Mesenchymal stem cell (in vitro differentiated cells and primary cell): ENCODE data around the gene SYNE2.
A peak's percentile ranks its signal among the peaks of the same experiment; 100 is the strongest.

Source experiments
- DNase-seq: peaks from one replicate; pipeline ENCODE4 v3.0.0-alpha.2; 2013
- H2AFZ ChIP-seq: one replicate; pipeline ENCODE4 v1.6.1; 2013; ENCODE audit warnings: low read depth, mild to moderate bottlenecking, control low read depth, inconsistent platforms, low read length, moderate library complexity
- H2AK5ac ChIP-seq: 2 replicates; pipeline ENCODE4 v1.6.1; 2013; ENCODE audit warnings: low read length, moderate library complexity, mild to moderate bottlenecking, inconsistent platforms; ENCODE audit not compliant: severe bottlenecking
- H2BK120ac ChIP-seq: one replicate; pipeline ENCODE4 v1.6.1; 2013; ENCODE audit warnings: low read depth, mild to moderate bottlenecking, inconsistent platforms, low read length, moderate library complexity
- H2BK12ac ChIP-seq, 2 experiments: one replicate each; pipeline ENCODE4 v1.6.1; 2013; ENCODE audit warnings: inconsistent platforms in 2 of 2, low read length in 2 of 2, mild to moderate bottlenecking in 2 of 2, moderate library complexity in 2 of 2, control low read depth in 1 of 2
- H2BK15ac ChIP-seq: one replicate; pipeline ENCODE4 v1.6.1; 2013; ENCODE audit warnings: mild to moderate bottlenecking, low read depth, inconsistent platforms; ENCODE audit not compliant: poor library complexity, severe bottlenecking
- H2BK5ac ChIP-seq: 2 replicates; pipeline ENCODE4 v1.6.1; 2013; ENCODE audit warnings: low read depth, mild to moderate bottlenecking, low read length, control low read depth, inconsistent platforms; ENCODE audit not compliant: poor library complexity, severe bottlenecking
- H3K14ac ChIP-seq, 2 experiments: one replicate each; pipeline ENCODE4 v1.6.1; 2013; ENCODE audit warnings: inconsistent platforms in 2 of 2, low read length in 2 of 2, control low read depth in 1 of 2, mild to moderate bottlenecking in 1 of 2, moderate library complexity in 1 of 2
- H3K18ac ChIP-seq, 2 experiments: one replicate each; pipeline ENCODE4 v1.6.1; 2013; ENCODE audit warnings: inconsistent platforms in 2 of 2, low read length in 2 of 2, control low read depth in 1 of 2, low read depth in 1 of 2, mild to moderate bottlenecking in 1 of 2
- H3K23ac ChIP-seq, 2 experiments: one replicate each; pipeline ENCODE4 v1.6.1; 2013; ENCODE audit warnings: inconsistent platforms in 2 of 2, low read length in 2 of 2, mild to moderate bottlenecking in 2 of 2, moderate library complexity in 2 of 2, control low read depth in 1 of 2
- H3K27ac ChIP-seq: 2 replicates; pipeline ENCODE4 v1.5.1; 2013; ENCODE audit warnings: mild to moderate bottlenecking, moderate library complexity, low read length, control low read depth, inconsistent platforms; ENCODE audit not compliant: poor library complexity, severe bottlenecking
- H3K27me3 ChIP-seq, 2 experiments: 2 replicates each; pipeline versions ENCODE4 v1.6.1 to v1.7.0; 2013; ENCODE audit warnings: low read length in 2 of 2, mild to moderate bottlenecking in 2 of 2, moderate library complexity in 2 of 2, control low read depth in 1 of 2, inconsistent platforms in 1 of 2; ENCODE audit not compliant: control insufficient read depth in 1 of 2, insufficient read depth in 1 of 2
- H3K36me3 ChIP-seq, 2 experiments: 2 replicates each; pipeline versions ENCODE4 v1.6.1 to v1.7.0; 2013; ENCODE audit warnings: low read length in 2 of 2, control low read depth in 1 of 2, inconsistent platforms in 1 of 2, low read depth in 1 of 2, mild to moderate bottlenecking in 1 of 2; ENCODE audit not compliant: insufficient read depth in 2 of 2, control insufficient read depth in 1 of 2
- H3K4ac ChIP-seq, 2 experiments: one replicate each; pipeline ENCODE4 v1.6.1; 2013; ENCODE audit warnings: inconsistent platforms in 2 of 2, low read length in 2 of 2, mild to moderate bottlenecking in 2 of 2, moderate library complexity in 2 of 2, control low read depth in 1 of 2, low read depth in 1 of 2
- H3K4me1 ChIP-seq: 2 replicates; pipeline ENCODE4 v1.6.1; 2013; ENCODE audit warnings: low read depth, low read length, control low read depth; ENCODE audit not compliant: control insufficient read depth, insufficient read depth
- H3K4me2 ChIP-seq: 2 replicates; pipeline ENCODE4 v1.6.1; 2013; ENCODE audit warnings: low read length, mild to moderate bottlenecking, inconsistent platforms; ENCODE audit not compliant: poor library complexity, severe bottlenecking
- H3K4me3 ChIP-seq, 2 experiments: 2 replicates each; pipeline versions ENCODE4 v1.5.1 to v1.7.0; 2013; ENCODE audit warnings: low read length in 2 of 2, mild to moderate bottlenecking in 2 of 2, control low read depth in 1 of 2, low read depth in 1 of 2; ENCODE audit not compliant: insufficient read depth in 1 of 2
- H3K79me1 ChIP-seq: replicated peaks from 2 replicates; pipeline ENCODE4 v1.6.1; 2013; ENCODE audit warnings: mild to moderate bottlenecking, control low read depth, low read length, inconsistent platforms; ENCODE audit not compliant: poor library complexity, severe bottlenecking
- H3K9ac ChIP-seq: 2 replicates; pipeline ENCODE4 v1.7.0; 2013; ENCODE audit warnings: mild to moderate bottlenecking, low read length, moderate library complexity
- H3K9me3 ChIP-seq: 2 replicates; pipeline ENCODE4 v1.7.0; 2013; ENCODE audit warnings: mild to moderate bottlenecking, low read length; ENCODE audit not compliant: control insufficient read depth
- H4K8ac ChIP-seq: one replicate; pipeline ENCODE4 v1.6.1; 2013; ENCODE audit warnings: inconsistent platforms, mild to moderate bottlenecking, low read length, moderate library complexity
- H4K91ac ChIP-seq: one replicate; pipeline ENCODE4 v1.6.1; 2013; ENCODE audit warnings: mild to moderate bottlenecking, low read length, inconsistent platforms
- WGBS: methylation state at CpG from one replicate; pipeline ENCODE4 v1.1.7; 2013; ENCODE audit warnings: mixed read lengths; 5-methylcytosine and 5-hydroxymethylcytosine counted together

Gene SYNE2

DNA sequence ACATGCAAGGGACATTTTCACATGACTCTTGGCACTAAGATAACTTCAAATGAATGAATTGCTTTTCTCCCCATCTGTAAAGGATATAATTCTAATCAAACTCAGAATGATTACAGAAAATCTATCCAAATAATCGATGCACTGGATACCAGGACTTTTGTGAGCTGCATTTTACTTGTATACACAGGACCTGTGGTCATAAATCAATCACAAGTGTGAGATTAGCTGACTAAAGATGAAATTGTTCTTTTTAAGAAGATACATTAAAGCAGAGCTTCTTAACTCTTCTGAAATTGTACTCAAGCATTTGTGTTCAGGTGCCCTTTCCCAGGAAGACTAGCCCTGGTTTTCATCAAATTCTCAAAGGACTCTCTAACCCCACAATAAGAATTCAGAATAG lies 375.1 kb downstream of the SYNE2 start:
- Histone ChIP-seq H2BK12ac (no peak overlapping the region), H3K4ac (no peak overlapping the region), H3K4me1 (peaks cover 11% of the 10 kb centered on the region), H3K23ac (no peak overlapping the region), H2AK5ac (no peak overlapping the region), H3K9me3 (no peaks in the 10 kb centered on the region), H2BK5ac (no peak overlapping the region), H2BK15ac (no peak overlapping the region), H3K9ac (no peak overlapping the region), H3K36me3 (peaks cover 0 to 22% of the 10 kb centered on the region in 2 experiments), H3K4me3 (no peak overlapping the region), H2AFZ (no peak overlapping the region), H2BK120ac (no peak overlapping the region), H4K91ac (no peak overlapping the region), H3K27ac (no peak overlapping the region), H4K8ac (no peak overlapping the region), H3K14ac (no peak overlapping the region), H3K27me3 (peaks cover 0 to 3% of the 10 kb centered on the region in 2 experiments), H3K79me1 (peaks cover 3% of the 10 kb centered on the region), H3K18ac (no peak overlapping the region), H3K4me2 (no peak overlapping the region)
- no peak for DNase-seq
- WGBS: no CpG with 5 or more reads among the region's 1 CpG

DNA sequence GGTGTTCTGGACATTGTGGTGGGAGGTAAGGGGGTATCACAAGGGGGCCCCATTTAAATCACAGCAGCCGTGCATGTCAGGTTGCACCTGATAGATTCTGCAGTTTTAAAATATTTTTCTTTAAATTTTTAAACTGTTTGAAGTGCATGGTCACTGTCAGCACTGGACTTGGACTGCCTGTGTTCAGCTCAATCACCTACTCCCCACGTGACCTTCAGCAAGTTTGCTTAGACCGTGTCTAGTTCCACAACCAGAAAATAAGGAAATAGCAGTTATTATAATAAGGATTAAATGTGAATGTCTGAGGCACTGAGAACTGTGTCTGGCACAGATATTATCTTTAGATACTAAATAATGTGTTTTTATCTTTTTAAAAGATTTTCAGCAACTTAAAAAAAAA lies 376.7 kb downstream of the SYNE2 start:
- Histone ChIP-seq H3K23ac (no peak overlapping the region), H3K4me1 (peaks cover 20% of the 10 kb centered on the region), H3K4ac (no peak overlapping the region), H3K79me1 (peaks cover 3% of the 10 kb centered on the region), H3K18ac (no peak overlapping the region), H3K14ac (no peak overlapping the region), H3K4me2 (no peak overlapping the region), H3K36me3 (peaks cover 0 to 18% of the 10 kb centered on the region in 2 experiments), H3K27me3 (peaks cover 0 to 13% of the 10 kb centered on the region in 2 experiments), H2AFZ (no peak overlapping the region), H3K9ac (no peak overlapping the region), H2BK15ac (no peak overlapping the region), H3K9me3 (no peaks in the 10 kb centered on the region), H2AK5ac (no peak overlapping the region), H2BK120ac (no peak overlapping the region), H3K4me3 (no peak overlapping the region), H2BK5ac (no peak overlapping the region), H4K8ac (no peak overlapping the region), H2BK12ac (no peak overlapping the region), H3K27ac (no peak overlapping the region), H4K91ac (no peak overlapping the region)
- WGBS: 100% methylated on average over 2 of the region's 3 CpGs
- DNase-seq: no peak

DNA sequence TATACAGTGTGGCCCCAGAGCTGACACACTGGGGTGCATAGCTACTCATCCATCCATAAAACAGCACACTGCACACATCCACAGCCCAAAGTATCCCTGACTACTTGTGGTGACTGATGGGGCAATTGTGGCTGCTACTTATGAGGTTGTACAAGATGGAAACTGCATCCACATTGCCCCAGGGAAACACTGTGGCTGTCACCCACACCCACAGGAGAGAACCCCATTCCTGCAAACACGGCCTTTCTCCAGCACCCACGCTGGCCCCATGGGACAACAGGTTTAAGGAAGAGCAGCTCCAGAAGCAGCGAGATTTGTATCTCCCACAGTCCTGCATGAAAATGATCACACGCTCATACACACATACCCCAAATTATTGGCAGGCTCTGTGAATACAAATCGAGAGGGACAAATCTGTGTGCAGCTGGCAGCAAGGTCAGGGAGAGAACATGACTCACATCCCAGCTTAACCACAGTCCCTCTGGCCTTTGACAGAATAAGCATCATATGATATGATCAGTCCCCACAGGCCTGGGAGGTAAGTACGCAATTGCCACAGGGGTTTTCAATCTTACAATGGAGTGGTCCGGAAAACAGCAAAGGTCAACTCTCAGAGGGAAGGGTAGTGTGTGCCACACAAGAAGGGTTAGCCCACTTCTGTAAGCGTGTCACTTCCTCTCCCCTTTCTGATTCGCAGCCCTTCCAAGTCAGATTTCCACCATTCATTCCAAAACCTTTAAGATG lies 379.5 kb downstream of the SYNE2 start:
- Histone ChIP-seq H2BK15ac (no peak overlapping the region), H3K79me1 (peaks cover 3% of the 10 kb centered on the region), H3K4me2 (no peak overlapping the region), H3K4me1 (peaks cover 33% of the 10 kb centered on the region), H2AK5ac (no peak overlapping the region), H3K9me3 (no peaks in the 10 kb centered on the region), H3K36me3 (peaks cover 0 to 6% of the 10 kb centered on the region in 2 experiments), H3K27me3 (peaks cover 0 to 33% of the 10 kb centered on the region in 2 experiments), H3K27ac (peak overlapping the region; percentile 39), H3K23ac (no peak overlapping the region), H2AFZ (no peak overlapping the region), H3K14ac (no peak overlapping the region), H2BK5ac (no peak overlapping the region), H3K4ac (no peak overlapping the region), H2BK120ac (no peak overlapping the region), H3K9ac (no peak overlapping the region), H3K18ac (peak overlapping the region; percentile 1 to 50), H4K91ac (no peak overlapping the region), H2BK12ac (peak overlapping the region in 1 of 2 experiments; percentile 22), H4K8ac (no peak overlapping the region), H3K4me3 (no peak overlapping the region)
- DNase-seq: peak; percentile 97
- WGBS: 30% methylated on average over 7 of the region's 9 CpGs

DNA sequence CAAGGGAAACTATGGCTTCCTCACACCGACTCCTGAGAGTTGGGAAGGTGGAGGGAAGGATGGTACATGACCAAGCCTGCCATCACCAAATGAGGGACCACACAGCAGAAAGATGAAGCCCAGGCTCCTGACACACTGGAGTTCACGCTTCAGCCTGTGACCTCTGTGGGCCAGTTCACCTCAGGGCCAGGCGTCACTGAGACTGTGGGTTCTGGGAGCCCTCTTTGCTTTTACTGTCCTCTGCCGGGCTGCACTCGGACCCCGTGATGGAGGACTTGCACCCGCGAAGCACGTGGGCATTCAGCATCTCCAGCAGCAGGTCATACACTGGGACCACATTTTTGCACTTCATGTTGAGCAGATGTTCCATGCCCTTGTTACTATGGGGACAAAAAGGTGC lies 380.1 kb downstream of the SYNE2 start:
- Histone ChIP-seq H3K27me3 (peaks cover 0 to 37% of the 10 kb centered on the region in 2 experiments), H2AFZ (no peak overlapping the region), H3K9me3 (no peaks in the 10 kb centered on the region), H3K4me2 (no peak overlapping the region), H3K9ac (no peak overlapping the region), H3K36me3 (peaks cover 0 to 6% of the 10 kb centered on the region in 2 experiments), H2BK15ac (no peak overlapping the region), H3K4me3 (no peak overlapping the region), H3K79me1 (peaks cover 3% of the 10 kb centered on the region), H2BK120ac (no peak overlapping the region), H3K4me1 (peaks cover 33% of the 10 kb centered on the region), H3K14ac (peak overlapping the region in 1 of 2 experiments; percentile 31), H3K23ac (no peak overlapping the region), H3K18ac (peak overlapping the region; percentile 50 to 86), H3K27ac (peak overlapping the region; percentile 39), H2BK12ac (peak overlapping the region; percentile 22 to 72), H3K4ac (peak overlapping the region in 1 of 2 experiments; percentile 87), H2BK5ac (peak overlapping the region; percentile 19), H2AK5ac (peak overlapping the region; percentile 47), H4K91ac (peak overlapping the region; percentile 85), H4K8ac (peak overlapping the region; percentile 39)
- DNase-seq: no peak
- WGBS: 97% methylated on average over 9 of the region's 9 CpGs
